Left lung (tissue), 10 donors: ENCODE results near the gene DSEL. TPM values are rescaled to one million over a fixed set of nuclear protein-coding genes. Genes with fewer than 3 reads are reported as not detected.

Experiments
- ATAC-seq: fragments of 200-7000 bp; cut with Tn5 transposase; one replicate; pipeline ENCODE4 v1.9.1; 2020; ENCODE audit warnings: moderate library complexity
- DNase-seq, 4 donors: peaks; one replicate each; pipeline ENCODE4 v3.0.0-alpha.2; 2013 to 2020
- H3K27ac ChIP-seq, 2 donors: fragments of 200-600 bp; sonication (generic) in 1 of 2; one replicate each; pipeline versions ENCODE4 v1.5.0 to v1.8.0; 2020 to 2021
- H3K27me3 ChIP-seq, 2 donors: fragments of 200-600 bp; sonication (generic) in 1 of 2; one replicate each; pipeline versions ENCODE4 v1.5.0 to v1.8.0; 2020 to 2021
- H3K36me3 ChIP-seq, 2 donors: fragments of 200-600 bp; sonication (generic) in 1 of 2; one replicate each; pipeline versions ENCODE4 v1.5.0 to v1.8.0; 2020 to 2021
- H3K4me1 ChIP-seq, 2 donors: fragments of 200-600 bp; one replicate each; pipeline ENCODE4 v1.8.0; 2021
- H3K4me3 ChIP-seq, 2 donors: fragments of 200-600 bp; sonication (generic) in 1 of 2; one replicate each; pipeline versions ENCODE4 v1.5.0 to v1.8.0; 2020 to 2021; ENCODE audit warnings: mild to moderate bottlenecking in 1 of 2
- H3K9me3 ChIP-seq, 2 donors: fragments of 200-600 bp; sonication (generic) in 1 of 2; one replicate each; pipeline versions ENCODE4 v1.5.0 to v1.8.0; 2020 to 2021
- CTCF ChIP-seq, 2 donors: fragments of 200-600 bp; sonication (generic) in 1 of 2; IDR thresholded peaks; one replicate each; pipeline versions ENCODE4 v1.5.0 to v1.8.0; 2021; ENCODE audit warnings: antibody characterized with exemption in 2 of 2
- intact Hi-C, 2 donors: fragments of 100-400 bp; cut with DNase I; formaldehyde crosslinking; loops; one replicate each; pipeline versions ENCODE4 v1.11.2 to v1.14.2; 2022
- polyA plus RNA-seq, 6 donors: library from polyadenylated mRNA; unstranded; fragments of 120-200 nt; gene quantifications; one replicate each; pipeline ENCODE4 v1.2.1, GENCODE V29; 2013; ENCODE audit not compliant: insufficient read length in 6 of 6
- total RNA-seq, 2 donors: library from RNA; stranded (reverse); fragmentation: NEBNext Ultra II Directional; extraction: Animal tissue kit (Norgen Biotek cat#: 25700); gene quantifications; one replicate each; pipeline ENCODE4 v1.2.1, GENCODE V29; 2021
- donor health status: DM: no; HTN: yes; CAD: no.
- donor health status: DM: no; HTN: no; CAD: no.

The DSEL gene
- total and polyA plus RNA-seq, 8 donors, result 4.1 to 17.3 (median 6.1) TPM

DNA sequence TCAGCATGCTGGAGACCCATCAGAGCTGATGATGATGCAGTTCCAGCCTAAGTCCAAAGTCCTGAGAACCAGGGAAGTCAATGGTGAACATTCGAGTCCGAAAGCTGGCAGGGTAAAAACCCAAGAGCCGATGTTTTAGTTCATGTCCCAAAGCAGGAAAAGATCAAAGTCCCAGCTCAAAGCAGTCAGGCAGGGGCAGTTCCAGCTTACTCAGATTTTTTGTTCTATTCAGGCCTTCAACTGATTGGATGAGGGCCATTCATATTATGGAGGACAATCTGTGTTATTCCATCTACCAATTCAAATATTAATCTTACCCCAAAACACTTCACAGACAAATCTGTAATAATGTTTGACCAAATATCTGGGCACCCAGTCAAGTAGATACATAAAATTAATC lies 38.3 kb downstream of the DSEL start:
- H3K4me1 ChIP-seq, result no peaks in the 10 kb centered on the region
- intact Hi-C loops, result no loop called here
- ATAC-seq (no peak), DNase-seq (no peak)
- H3K36me3 ChIP-seq, result no peaks in the 10 kb centered on the region
- H3K27me3 ChIP-seq, result no peaks in the 10 kb centered on the region
- no peak for TF ChIP-seq CTCF (IDR thresholded peaks at IDR 0.05)
- H3K27ac ChIP-seq, result no peak overlapping the region
- H3K9me3 ChIP-seq, result no peaks in the 10 kb centered on the region
- no peak overlapping the region for H3K4me3 ChIP-seq

DNA sequence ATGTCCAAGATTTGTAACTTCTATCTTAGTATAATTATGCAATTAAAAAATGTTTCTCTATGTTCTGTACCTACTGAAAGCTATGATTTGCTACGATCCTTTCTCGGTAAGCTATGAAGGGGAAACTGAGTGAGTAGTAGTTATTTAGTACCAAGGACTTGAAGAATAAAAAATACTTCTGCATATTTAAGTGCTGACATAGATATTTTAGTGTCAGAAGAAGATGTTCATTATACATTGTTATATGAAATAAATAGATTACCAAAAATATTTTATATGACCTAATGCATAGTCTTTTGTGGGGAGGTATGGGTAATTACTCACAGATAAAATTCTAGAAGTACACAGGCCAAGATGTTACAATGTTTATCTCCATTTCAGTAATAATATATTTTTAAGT lies 39.0 kb downstream of the DSEL start:
- H3K36me3 ChIP-seq, result no peaks in the 10 kb centered on the region
- intact Hi-C loops, result no loop called here
- no peak overlapping the region for H3K4me3 ChIP-seq
- no peaks in the 10 kb centered on the region for H3K9me3 ChIP-seq
- no peaks in the 10 kb centered on the region for H3K27me3 ChIP-seq
- no peak overlapping the region for H3K27ac ChIP-seq
- no peak for DNase-seq
- H3K4me1 ChIP-seq, result no peaks in the 10 kb centered on the region
- no peak for TF ChIP-seq CTCF (IDR thresholded peaks at IDR 0.05)
- ATAC-seq, result no peak

- Histone ChIP-seq H3K27ac (no peak overlapping the region), H3K27me3 (no peaks in the 10 kb centered on the region), H3K4me3 (no peak overlapping the region), H3K4me1 (no peaks in the 10 kb centered on the region), H3K36me3 (no peaks in the 10 kb centered on the region), H3K9me3 (no peaks in the 10 kb centered on the region)
- ATAC-seq (no peak), DNase-seq (no peak)
- TF ChIP-seq CTCF (IDR thresholded peaks at IDR 0.05), result no peak
- intact Hi-C loops, result no loop called here
Measured at GRCh38 chr18:67476585-67476984, 39.9 kb downstream of the DSEL start.

DNA sequence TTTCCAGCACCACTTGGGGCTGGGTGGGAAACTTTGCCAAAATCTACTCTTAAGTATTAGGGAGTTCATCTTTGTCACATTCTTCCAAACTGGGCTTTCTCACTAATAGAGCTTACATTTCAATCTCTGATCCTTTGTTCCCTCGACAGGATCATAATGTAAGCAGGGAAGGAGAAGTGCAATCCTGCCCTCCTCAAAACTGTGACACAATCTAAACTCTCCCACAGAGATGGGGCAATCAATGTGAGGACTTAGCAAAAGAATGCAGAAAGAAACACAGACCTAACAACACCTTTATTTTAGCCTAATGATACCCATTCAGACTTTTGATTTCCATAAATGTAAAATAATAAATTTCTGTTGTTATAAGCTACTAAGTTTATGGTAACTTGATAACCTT lies 40.8 kb downstream of the DSEL start:
- no peaks in the 10 kb centered on the region for H3K27me3 ChIP-seq
- ATAC-seq, result no peak
- H3K4me3 ChIP-seq, result no peak overlapping the region
- intact Hi-C loops, result no loop called here
- H3K9me3 ChIP-seq, result no peaks in the 10 kb centered on the region
- H3K36me3 ChIP-seq, result no peaks in the 10 kb centered on the region
- H3K27ac ChIP-seq, result no peak overlapping the region
- DNase-seq, result no peak
- no peaks in the 10 kb centered on the region for H3K4me1 ChIP-seq
- TF ChIP-seq CTCF (IDR thresholded peaks at IDR 0.05), result no peak

- Histone ChIP-seq H3K4me1 (no peaks in the 10 kb centered on the region), H3K27me3 (no peaks in the 10 kb centered on the region), H3K4me3 (no peak overlapping the region), H3K27ac (no peak overlapping the region), H3K36me3 (no peaks in the 10 kb centered on the region), H3K9me3 (no peaks in the 10 kb centered on the region)
- no peak for ATAC-seq
- DNase-seq, result no peak
- intact Hi-C loops, result no loop called here
- no peak for TF ChIP-seq CTCF (IDR thresholded peaks at IDR 0.05)
Measured at GRCh38 chr18:67468038-67468437, 48.5 kb downstream of the DSEL start.
